HG02798 (cell line): ENCODE measurements around the gene PAXX.
A peak's percentile ranks its signal among the peaks of the same experiment; 100 is the strongest.

Experiments used
- ATAC-seq: cut with Tn5 transposase; IDR thresholded peaks from one replicate; pipeline ENCODE4 v1.9.1; 2021; ENCODE audit warnings: mild to moderate bottlenecking; ENCODE audit not compliant: unreplicated experiment, poor library complexity

PAXX gene

DNA sequence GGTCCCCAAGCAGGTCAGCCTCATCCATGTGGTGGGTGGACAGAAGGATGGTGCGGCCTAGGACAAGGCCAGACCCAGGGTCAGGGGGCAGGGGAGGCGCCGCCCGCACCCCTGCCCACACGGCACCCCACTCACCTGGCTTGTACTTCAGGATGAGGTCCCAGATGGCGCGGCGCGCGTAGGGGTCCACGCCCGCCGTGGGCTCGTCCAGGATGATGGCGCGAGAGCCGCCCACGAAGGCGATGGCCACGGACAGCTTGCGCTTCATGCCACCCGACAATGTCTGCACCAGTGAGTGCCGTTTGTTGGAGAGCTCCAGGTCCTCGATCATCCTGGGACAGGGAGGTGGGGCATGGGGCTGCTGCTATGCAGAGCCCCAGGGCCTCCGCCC lies 23.3 kb downstream of the PAXX start:
- ATAC-seq = no peak

DNA sequence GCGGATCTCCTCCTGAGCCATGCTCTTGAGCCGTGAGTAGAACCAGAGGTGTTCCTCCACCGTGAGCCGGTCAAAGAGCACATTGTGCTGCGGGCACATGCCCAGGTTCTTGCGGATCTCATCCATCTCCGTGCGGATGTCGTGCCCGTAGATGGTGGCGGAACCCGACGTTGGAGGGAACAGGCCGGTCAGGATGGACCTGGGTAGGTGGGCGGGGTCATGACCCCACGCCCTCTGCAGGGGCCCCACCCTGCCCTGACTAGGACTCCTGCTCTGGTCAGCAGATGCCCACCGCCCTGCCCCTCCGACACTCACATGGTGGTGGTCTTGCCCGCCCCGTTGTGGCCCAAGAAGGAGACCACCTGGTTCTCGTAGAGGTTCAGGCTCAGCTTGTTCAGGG lies 23.8 kb downstream of the PAXX start:
- no peak for ATAC-seq

DNA sequence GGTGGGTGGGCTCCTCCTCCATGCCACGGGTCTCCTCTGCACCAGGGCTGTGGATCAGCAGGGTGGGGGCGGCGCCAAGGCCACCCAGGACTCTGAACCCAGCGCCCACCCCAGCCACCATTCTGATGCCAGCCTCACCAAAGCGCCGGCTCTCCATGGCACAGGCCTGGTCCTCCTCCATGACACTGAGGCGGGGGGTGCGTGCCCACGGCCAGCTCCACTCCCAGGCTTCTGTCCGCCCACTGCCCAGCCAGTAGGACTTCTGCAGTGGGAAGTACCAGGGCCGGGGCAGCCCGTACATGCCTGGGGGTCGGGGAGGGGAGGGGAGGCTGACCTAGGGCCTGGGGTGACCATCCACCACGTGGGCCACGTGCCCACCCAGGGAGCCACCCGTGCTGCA lies 24.2 kb downstream of the PAXX start:
- ATAC-seq = no peak

DNA sequence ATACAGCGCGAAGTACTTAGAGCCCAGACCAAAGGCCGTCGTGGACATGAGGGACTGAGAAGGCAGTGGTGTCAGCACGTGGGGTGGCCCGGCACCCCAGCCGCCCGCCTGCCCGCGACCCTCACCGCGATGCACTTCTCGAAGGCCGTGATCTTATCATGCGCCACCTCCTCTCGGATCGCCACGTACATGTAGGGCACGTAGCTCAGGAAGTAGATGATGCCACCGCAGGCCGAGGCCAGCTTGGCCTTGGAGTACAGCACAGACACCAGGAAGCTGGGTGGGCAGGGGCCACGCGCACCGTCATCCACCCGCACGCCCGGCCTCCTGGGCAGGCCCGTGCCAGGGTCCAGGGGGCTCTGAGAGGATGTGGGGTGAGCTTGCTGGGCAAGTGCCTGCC lies 24.8 kb downstream of the PAXX start:
- ATAC-seq = no peak

DNA sequence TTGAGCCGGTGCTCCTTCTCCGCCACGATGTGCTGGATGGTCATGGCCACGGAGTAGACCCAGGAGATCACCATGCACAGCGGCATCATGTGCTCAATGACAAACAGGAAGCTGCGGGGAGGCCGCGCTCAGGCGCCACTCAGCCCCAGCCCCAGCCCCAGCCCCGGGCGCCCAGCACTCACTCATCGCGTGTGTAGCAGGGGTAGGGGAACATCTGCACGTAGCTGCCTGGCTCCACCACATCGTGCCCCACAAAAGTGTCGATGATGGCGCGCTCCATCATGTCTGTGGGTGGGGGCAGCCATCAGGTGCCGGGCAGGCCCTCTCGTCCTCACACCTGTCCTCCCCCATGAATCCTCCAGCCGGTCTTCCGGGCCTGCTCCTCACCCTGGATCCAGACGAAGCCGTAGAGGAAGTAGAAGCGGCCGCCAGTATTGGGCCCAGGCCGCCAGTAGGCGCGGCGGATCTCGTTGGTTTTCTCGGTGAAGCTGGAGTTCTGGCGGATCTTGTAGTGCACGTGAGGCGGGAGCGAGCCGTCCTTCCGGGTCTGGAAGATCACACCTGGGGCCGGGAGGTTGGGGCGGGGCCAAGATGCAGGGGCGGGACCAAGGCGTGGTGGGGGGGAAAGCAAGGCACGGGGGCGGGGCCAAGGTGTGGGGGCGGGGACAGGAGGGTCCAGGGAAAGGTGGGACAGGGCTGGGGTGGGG lies 25.7 kb downstream of the PAXX start:
- no peak for ATAC-seq

DNA sequence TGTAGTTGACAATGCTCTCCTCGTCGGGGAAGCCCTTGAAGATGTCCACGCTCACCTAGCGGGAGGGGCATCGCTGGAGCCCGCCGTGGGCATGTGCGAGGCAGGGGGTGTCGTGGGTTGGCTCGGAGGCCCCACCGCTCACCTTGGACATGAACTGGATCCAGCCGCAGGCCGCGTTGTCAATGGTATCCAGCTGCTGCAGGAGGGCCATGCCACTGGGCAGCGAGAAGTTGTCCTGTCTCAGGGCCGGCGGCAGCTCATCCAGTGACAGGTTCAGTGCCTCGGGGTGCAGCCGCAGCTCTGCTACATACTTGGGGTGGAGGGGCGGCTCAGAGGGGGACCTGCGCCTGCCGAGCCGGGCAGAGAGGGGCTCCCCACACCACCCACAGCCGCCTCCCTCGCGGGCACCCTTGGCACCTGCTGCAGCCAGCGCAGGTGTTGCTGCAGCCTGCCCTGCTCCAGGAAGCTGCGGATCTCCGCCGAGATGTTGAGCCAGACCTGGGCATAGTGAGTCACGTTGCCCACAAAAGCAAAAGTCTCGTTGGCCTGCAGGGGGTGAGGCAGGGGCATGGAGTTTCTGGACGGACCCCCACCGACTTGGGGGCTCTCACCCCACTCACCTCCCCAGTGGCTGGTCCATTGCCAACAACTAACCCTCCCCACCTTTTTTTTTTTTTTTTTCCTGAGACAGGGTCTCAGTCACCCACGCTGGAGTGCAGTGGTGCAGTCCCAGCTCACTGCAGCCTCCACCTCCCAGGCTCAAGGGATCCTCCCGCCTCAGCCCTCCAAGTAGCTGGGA lies 26.7 kb downstream of the PAXX start:
- no peak for ATAC-seq

DNA sequence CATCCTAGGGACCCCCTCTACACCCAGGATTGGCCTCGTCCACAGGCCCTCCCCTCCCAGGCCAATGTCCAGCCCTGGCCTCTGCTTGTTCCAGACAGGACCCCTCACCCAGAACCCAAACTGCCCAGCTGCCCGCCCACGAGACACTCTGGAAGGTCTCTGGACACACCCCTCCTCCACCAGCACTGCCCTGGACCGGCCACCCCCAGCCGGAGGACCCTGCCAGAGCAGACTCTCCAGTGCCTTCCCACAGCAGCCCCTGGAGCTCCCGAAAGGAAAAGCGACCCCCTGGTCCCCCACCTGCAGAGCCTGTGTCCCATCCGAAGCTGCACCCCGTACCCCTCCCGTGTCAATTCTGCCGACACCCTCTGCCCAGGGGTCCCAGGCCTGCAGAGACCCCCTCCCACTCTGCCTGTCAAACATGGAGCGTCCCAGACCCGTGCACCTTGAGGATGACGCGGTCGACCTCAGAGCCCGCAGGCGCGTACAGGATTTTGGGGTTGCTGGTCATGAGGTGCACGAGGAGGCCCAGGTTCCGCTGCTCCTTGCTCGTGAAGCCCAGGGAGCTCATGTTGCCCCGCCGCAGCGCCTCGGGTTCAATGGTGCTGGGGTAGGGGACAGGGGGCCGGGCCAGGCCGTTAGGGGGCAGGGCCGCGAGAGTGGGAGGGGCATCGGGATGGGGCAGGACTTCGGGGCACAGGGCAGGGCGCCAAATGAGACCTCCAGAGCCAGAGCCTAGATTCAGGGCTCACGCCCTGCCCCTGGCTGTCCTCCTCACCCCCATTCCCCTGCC lies 27.9 kb downstream of the PAXX start:
- ATAC-seq = no peak

DNA sequence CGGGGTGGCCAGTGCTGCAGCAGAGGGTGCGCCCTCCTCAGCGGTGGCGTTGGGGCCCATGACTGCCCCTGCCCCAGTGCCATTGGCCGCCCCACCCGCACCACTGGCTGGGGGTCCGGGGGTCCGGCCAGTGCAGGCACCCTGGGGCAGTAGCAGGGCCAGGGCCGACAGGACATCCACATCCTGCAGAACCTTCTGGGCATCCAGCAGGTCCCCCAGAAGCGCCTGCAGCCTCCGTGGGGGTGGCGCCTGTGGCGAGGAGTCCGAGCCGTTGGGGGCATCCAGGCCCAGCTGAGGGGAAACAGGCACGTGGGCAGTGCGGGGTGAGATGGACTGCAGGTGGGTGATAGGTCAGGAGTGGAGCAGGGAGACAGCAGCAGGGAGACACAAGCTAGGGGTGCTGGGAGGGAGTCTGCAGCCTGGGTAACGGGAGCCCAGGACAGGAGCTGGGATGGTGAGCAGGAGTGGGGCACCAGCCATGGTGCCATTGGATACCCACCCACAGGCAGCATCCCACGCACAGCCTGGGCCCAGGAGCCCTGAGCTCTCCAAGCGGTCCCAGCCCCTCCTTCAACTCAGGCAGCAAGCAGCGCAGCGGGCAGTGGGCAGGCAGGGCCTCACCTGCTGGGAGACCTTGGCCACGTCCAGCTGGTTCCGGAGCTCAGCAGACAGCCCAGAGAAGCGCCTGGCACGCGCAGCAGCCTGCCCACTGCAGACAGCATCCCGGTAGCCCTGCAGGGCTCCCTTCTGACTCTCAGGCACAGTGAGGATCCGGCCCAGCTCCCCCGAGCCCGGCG lies 28.7 kb downstream of the PAXX start:
- ATAC-seq = no peak

DNA sequence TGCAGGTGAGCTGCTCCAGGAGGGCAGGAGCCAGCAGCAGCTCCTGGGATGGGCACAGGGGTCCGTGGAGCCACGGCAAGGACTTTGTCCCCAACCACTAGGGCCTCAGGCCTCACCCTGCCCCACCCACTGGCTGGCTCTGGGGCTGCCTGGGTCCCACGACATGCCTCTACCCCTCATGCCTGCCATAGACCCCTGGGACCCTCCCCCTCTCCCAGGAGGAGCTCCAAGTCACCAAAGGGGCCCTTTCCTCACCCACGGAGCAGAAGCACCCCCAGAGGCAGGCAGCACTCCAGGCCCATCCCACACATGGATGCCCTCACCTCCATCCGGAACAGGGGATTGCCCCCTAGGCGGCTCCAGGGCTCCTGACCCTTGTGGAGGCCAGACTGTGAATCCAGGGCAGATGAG lies 29.4 kb downstream of the PAXX start:
- no peak for ATAC-seq

DNA sequence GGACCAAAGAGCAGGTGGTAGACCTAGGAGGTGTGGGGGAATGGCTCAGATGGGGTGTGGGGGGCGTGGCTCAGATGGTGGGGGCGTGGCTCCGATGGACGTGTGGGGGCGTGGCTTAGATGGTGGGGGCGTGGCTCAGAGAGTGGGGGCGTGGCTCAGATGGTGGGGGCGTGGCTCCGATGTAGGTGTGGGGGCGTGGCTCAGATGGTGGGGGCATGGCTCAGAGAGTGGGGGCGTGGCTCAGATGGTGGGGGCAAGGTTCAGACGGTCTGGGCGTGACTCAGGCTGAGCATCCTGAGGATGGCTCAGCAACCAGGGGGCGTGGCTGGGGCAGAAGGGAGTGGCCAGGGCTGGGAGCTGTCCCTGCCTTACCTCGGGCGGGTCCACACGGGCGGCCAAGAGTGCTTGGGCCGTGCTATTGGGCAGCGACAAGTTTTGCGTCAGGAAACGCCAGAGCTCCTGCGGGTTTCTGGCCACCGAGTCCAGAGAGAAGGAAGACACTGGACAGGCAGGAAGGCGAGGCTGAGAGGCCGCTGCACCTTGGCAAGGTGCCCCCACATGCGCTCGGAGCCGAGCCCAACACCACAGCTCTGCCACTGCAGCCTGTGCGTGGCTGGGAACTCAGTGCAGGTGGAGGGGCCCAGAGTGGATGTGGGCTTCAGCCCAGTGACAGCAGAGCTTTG lies 29.9 kb downstream of the PAXX start:
- peak; percentile 46 for ATAC-seq

DNA sequence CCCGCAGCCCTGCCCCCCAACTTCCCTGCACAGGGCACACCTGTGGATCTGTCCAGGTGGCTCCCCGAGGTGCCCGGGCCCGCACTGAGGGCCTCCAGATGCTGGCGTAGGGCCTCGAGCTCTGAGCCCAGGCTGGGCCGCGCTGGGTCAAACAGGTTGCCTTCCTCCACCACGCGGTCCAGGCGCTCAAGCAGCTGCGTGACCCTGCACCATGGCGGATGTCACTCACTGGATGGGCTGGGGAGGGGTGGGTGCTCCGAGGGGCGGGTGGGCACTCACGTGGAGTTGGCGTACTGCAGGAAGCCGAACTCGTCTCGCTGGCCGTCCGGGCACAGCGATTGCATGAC lies 30.4 kb downstream of the PAXX start:
- ATAC-seq = no peak

DNA sequence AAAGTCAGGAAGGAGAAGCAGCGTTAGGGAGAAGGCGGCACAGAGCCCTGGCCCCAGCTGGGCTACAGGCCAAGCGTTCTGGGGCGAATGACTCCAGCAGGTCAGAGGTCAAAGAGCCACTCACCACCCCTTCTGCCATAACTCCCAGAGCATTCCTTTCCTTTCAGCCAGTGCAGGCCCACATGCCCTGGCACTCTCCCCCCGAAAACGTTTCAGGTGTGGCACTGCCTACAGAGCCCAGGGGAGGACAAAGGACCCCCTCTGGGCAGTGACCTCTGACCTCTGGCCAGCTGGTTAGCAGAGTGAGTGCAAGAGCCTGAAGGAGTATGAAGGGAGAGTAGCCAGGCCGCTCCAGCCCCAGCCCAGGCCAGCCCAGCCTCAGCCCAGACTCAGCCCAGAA lies 30.9 kb downstream of the PAXX start:
- ATAC-seq = no peak

DNA sequence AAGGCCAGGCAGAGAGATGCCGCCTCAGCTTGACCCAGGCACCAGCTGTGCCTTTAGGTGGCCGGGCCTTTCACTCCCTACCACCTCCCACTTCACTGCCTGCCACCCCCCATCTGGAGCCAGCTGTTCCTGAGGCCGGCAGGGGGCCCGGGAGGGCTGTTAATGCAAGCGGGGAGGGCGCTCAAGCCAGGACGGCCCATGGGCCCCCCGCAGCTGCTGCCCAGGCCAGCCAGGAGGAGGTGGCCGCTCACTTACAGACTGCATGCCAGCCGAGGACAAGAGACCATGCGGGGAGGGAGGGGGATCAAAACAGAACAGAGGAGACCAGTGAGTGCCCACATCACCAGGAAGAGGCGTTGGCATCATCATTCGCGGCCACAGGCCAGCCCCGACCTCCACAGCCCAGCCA lies 31.4 kb downstream of the PAXX start:
- no peak for ATAC-seq

DNA sequence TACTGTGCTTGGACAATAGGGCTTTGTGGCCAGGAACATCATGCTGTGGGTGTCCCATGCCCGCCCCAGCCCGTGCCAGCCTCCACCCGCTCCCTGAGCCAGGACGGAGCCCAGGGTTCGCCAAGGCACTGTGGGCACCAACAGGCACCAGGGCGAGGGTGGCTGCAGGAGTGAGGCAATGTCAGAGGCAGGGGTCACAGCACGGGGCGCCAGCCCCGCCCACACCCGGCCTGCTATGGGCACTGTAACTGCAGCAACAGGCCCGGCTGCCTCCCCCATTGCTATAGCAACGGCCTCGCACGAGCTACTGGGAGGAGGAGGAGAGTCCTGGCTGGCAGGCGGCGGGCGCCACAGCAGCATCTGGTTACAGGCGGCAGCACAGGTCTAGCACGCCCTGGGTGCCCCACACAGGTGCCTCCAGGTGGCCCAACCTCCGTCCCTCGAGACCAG lies 33.3 kb downstream of the PAXX start:
- ATAC-seq = no peak

DNA sequence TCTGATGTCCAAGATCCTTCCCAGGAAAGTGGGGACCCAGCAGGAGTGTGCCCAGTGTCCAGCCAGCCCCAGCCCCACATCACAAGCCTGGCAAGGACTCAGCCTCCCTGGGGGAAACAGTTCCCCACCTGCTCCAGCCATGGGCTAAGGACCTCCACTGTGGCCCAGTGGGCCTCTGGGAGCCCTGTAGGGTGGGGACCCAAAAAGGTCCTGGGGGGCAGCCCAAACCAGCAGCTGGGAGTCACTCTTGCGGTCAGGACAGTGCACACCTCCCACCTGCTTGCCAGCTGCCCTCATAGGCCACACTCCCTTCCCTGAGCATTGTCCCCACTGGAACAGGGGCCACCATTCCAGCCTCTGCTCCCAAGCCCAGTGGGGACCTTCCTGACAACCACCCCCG lies 34.2 kb downstream of the PAXX start:
- no peak for ATAC-seq

DNA sequence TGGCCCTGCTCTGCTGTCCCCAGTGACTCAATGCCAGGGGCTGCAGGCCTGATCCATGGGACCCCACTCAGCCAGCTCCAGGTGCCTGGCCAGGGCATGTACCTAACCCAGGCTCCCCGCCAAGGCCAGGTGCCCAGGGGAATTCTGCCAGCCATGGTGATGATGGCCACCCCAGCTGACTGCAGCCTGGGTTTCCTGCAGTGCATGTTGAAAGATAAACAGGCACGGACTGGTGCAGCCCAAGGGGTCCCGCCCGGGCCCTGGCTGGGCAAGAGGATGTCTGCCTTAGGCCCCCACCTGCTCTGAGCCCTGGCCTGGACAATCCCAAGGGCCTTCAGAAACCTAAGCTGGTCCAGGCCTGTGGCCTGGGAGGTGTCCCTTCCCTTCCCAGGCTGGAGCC lies 34.6 kb downstream of the PAXX start:
- ATAC-seq = no peak

DNA sequence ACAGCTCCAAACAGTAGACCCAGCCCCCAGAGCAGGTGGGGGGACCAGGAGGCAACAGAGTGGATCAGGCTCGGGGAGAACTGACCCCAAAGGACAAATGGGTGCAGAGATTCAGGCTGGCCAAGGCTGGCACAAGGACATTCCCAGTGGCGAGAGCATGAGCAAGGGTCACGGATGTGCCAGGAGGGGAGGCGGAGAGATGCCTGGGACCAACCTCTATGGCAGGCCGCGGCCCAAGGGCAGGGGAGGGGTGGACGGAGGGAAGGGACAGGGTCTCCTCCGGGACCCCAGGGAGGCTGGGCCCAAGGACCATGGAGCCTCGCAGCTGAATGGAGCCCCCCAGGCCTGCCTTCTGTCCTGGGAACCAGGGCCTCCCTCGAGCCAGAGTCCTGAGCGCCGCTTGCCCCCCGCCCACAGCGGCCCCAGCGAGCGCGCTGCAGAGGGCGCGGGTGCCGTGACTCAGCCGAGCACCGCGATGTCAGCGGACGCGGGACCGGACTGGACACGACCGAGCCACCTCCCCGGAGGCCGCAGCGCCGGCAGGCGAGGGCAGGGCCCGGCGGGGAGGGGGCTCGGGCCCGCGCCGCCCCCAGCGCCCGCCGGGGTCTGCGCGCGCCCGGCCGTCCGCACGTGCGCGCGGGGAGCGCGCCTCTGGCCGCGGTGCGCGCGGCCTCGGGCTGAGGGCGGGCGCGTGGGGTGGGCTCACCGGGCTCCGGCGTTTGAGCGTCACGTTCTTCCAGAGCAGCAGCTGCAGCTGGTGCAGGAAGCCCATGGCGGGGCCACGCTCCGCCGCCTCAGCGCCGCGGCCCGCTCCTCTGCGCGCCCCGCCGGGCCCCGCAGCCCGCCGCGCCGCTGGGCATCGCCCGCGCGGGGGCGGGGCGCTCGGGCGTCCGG lies 35.4 kb downstream of the PAXX start, which contains the start of gene ABCA2:
Gene ABCA2 (minus strand): TSS at position 869 of the 894 bp plus-strand sequence. CDS start 97 bp downstream, at position 772.
- ATAC-seq = no peak

DNA sequence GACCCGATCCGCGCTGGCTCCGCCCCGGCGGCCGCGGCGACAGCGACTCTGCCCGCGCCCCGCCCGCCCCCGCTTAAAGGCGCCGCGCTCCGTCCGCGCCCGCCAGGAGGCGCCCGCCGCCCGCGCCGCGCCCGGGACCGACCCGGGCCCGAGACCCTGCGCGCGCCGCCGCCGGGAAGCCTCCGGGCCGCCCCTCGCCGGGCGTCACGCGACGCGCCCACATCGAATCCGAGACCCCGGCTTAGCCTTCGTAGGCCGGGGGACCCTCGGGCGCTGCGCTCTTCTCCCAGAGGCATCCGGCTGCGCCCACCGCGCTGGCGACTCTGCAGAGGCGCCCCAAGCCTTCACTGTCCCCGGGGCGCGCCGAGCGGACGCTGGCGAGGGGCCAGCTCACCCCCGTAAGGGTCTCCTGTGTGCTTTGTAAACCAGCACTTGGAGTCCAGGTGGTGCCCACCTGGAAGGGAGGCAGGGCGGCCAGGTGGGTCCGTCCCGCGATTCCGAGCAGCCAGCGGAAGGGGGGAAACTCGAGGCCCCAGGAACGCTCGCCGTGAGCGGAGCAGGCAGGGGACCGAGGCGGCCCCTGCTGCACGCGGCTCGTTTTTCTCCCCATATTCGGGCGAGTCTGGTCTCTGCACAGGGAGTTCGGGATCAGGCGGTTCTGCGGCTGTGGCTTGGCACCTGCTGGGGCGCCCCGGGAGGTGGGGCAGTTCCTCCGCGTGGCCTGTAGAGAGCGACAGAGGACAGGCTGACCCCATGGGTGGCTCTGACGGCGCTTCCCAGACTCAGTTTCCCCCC lies 36.2 kb downstream of the PAXX start:
- ATAC-seq = peak; percentile 61
